AG09319 (cell line): ENCODE data around the gene CFAP69.
"Not testable (repeated sequence)": the region's sequence is repeated elsewhere in the genome, so short reads cannot be mapped to it uniquely, and the experiment has no call there.

Experiments
- DNase-seq: peaks from one replicate; pipeline ENCODE4 v3.0.0-alpha.2; 2010; ENCODE audit warnings: low read depth; ENCODE audit errors: extremely low read depth
- TF ChIP-seq, protein P1 (sequence below): IDR thresholded peaks from 2 replicates; pipeline ENCODE4 v1.5.1; 2011; ENCODE audit warnings: low read depth, mild to moderate bottlenecking, inconsistent platforms, low read length, moderate library complexity

Gene CFAP69

DNA sequence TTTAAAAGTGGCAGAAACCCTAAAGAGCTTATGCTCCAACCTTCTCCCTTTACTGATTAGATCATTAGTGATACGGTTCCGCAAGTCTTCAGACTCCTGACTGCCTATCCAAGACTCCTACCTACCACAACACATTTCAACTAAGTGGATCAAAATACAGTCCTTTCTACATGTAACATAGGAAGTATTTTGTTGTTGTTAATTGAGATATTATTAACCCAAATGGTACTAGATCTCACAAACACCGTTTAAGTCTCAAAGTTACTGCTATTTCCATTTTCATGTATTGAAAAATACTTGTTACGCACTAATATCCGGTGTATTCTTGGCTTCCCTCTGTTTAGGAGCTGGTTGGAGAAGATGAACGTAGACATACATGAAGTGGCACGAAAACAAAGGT is 75.0 kb downstream of the CFAP69 start:
- no peak for DNase-seq
- TF ChIP-seq, protein P1, sequence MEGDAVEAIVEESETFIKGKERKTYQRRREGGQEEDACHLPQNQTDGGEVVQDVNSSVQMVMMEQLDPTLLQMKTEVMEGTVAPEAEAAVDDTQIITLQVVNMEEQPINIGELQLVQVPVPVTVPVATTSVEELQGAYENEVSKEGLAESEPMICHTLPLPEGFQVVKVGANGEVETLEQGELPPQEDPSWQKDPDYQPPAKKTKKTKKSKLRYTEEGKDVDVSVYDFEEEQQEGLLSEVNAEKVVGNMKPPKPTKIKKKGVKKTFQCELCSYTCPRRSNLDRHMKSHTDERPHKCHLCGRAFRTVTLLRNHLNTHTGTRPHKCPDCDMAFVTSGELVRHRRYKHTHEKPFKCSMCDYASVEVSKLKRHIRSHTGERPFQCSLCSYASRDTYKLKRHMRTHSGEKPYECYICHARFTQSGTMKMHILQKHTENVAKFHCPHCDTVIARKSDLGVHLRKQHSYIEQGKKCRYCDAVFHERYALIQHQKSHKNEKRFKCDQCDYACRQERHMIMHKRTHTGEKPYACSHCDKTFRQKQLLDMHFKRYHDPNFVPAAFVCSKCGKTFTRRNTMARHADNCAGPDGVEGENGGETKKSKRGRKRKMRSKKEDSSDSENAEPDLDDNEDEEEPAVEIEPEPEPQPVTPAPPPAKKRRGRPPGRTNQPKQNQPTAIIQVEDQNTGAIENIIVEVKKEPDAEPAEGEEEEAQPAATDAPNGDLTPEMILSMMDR, result no peak

DNA sequence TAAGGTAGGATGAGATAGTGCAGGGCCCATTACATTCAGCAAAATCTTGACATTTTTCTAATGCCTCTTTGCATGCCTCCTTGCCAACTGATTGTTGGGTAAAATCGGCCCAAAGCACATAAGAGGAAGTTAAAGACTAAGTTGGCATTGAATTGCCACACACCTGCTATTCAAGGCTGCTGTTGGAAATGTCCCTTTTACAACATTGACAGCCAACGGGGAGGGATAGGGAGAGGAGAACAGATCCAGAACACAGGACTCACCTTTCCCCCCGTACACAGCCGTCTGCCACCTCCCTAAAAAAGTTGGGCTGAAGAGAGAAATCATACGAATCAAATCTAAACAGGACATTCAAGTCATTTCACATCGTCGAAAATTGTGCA is 75.4 kb downstream of the CFAP69 start:
- TF ChIP-seq, protein P1, result no peak
- no peak for DNase-seq

DNA sequence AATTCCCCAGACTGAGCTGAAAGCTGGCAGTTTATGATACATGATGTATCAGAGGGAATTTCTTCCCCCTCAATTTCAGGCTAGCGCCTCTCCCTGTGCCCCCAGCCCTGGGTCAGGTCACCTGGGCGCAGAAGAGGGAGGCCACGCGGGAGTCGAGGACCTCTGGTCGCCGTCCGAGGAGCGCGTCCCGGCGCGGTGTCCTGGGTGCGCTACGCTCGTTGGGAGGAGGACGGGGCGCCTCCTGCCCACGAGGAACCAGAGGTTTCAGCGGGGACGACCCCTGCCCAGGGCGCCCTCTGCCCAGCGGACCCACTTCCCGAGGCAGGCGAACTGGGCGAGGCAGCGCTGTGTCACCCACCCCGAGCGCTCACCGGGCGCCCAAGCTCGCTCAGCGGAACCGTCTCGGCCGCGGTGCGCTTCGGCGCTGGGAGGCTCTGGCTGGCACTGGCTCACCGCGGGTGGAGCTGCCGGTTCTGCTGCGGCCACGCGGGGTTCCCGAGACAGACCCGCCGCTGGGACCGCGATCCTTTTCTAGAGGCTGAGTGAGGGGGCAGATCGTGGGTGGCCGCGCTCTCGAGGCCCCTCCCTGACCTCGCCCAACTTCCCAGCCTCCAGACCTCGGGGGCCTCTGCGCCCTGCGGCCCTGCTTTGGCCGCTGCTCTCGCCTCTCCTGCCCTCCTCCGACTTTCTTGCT is 76.0 kb downstream of the CFAP69 start, which contains the start of gene FAM237B:
Gene FAM237B, minus strand, starts transcription at position 504 of the 694 bp plus-strand sequence. CDS start 1,556 bp downstream, outside the sequence.
- TF ChIP-seq, protein P1, result no peak
- DNase-seq, result no peak

DNA sequence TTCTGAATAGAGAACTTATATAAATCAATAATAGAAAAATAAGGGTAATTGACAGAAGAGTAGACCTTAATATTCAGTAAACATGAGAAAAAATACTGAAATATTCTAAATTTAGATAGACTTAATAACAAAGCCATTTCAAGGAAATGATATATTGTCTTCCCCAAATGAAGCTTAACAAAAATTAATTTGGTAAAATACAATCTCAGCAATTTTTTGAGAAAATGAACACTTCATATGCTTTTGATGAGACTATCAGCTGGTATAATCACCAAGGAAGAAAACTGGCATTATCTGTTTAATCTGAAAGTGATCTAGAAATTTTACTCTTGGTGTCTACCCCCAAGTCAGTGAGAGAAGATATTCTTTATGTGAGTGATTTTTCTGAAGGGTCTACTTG is 77.9 kb downstream of the CFAP69 start:
- no peak for DNase-seq
- TF ChIP-seq, protein P1, result no peak

DNA sequence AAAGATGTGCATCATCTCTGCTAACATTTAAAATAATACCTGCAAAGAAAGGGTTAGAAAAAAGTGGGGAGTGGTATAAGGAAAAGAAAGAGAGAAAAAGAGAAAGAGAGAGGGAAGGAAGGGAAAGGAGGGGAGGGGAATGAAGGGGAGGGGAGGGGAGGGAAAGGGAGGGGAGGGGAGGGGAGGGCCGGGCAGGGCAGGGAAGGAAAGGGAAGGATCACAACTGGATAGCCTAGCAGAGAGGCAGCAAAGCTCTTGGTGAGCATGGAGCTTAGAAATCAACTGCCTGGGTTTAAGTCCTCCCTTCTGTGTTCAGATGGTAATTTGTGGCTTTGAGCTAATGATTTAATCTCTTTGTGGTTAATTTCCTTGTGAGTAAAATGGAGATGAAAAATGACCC is 81.5 kb downstream of the CFAP69 start:
- DNase-seq, result no peak
- TF ChIP-seq, protein P1, result no peak

DNA sequence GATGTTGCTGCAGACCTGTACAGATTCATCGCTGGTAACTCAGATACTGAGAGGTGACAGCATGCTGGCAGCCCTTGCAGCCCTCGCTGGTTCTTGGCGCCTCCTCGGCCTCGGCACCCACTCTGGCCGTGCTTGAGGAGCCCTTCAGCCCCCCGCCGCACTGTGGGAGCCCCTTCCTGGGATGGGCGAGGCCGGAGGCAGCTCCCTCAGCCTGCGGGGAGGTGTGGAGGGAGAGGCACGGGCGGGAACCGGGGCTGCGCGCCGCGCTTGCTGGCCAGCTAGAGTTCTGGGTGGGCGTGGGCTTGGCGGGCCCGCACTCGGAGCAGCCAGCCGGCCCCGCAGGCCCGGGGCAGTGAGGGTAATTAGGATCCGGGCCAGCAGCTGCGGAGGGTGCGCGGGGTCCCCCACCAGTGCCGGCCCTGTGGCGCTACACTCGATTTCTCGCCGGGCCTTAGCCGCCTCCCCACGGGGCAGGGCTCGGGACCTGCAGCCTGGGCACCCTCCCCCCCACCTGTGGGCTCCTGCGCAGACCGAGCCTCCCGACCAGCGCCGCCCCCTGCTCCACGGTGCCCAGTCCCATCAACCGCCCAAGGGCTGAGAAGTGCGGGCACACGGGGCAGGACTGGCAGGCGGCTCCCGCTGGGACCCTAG is 89.3 kb downstream of the CFAP69 start:
- no peak for DNase-seq
- TF ChIP-seq, protein P1, result no peak

DNA sequence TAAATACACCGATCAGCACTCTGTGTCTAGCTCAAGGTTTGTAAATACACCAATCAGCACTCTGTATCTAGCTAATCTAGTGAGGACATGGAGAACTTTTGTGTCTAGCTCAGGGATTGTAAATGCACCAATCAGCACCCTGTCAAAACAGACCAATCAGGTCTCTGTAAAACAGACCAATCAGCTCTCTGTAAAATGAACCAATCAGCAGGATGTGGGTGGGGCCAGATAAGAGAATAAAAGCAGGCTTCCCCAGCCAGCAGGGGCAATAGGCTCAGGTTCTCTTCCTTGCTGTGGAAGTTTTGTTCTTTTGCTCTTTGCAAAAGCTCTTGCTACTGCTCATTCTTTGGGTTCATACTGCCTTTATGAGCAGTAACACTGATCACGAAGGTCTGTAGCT is 90.0 kb downstream of the CFAP69 start:
- DNase-seq, result not testable (repeated sequence)
